PFSK-1 (cell line): ENCODE results near the gene KCNJ14.

Experiments
- POLR2AphosphoS5 ChIP-seq: IDR thresholded peaks from 2 replicates; pipeline ENCODE4 v1.6.1; 2012; ENCODE audit warnings: low read depth, mild to moderate bottlenecking, control low read depth, low read length, moderate library complexity
- REST ChIP-seq, 2 experiments: IDR thresholded peaks; 2 replicates each; pipeline versions ENCODE4 v1.6.1 to v1.8.0; 2011 to 2012; ENCODE audit warnings: low read depth in 2 of 2, low read length in 2 of 2, control low read depth in 1 of 2, inconsistent platforms in 1 of 2, mild to moderate bottlenecking in 1 of 2, moderate library complexity in 1 of 2; ENCODE audit not compliant: insufficient read depth in 1 of 2
- TAF1 ChIP-seq: IDR thresholded peaks from 2 replicates; pipeline ENCODE4 v1.6.1; 2012; ENCODE audit warnings: low read length, control low read depth, borderline replicate concordance; ENCODE audit not compliant: insufficient read depth

- TF ChIP-seq TAF1 (peak; percentile 57; the same call in 1 of the 2 replicates), POLR2AphosphoS5 (peak; percentile 63), REST (IDR thresholded peaks at IDR 0.05; ENCODE audit: insufficient read depth in 1 of 2, low read depth in 2 of 2, low read length in 2 of 2) (no peak)
These were observed 58.1 kb downstream of the KCNJ14 start for GRCh38 chr19:48513289-48514122.
